ACC112 (cell line): ENCODE results near the gene RBM15B.

ENCODE experiments used
- H2AFZ ChIP-seq: fragments of 200-600 bp; sonication (generic); one replicate; pipeline ENCODE4 v1.6.0; 2017; ENCODE audit warnings: antibody characterized with exemption, low read length; ENCODE audit not compliant: unreplicated experiment
- H3K27ac ChIP-seq: fragments of 200-600 bp; sonication (generic); 2 replicates; pipeline ENCODE4 v1.5.1; 2014; ENCODE audit warnings: low read depth, mild to moderate bottlenecking, antibody characterized with exemption, low read length, moderate library complexity
- H3K27me3 ChIP-seq: fragments of 200-600 bp; sonication (generic); 2 replicates; pipeline ENCODE4 v1.6.1; 2014; ENCODE audit warnings: mild to moderate bottlenecking, antibody characterized with exemption, low read length, moderate library complexity, mixed read lengths; ENCODE audit not compliant: insufficient read depth
- H3K36me3 ChIP-seq: fragments of 200-600 bp; sonication (generic); 2 replicates; pipeline ENCODE4 v1.6.1; 2016; ENCODE audit warnings: mild to moderate bottlenecking, antibody characterized with exemption, low read length, moderate library complexity, mixed read lengths; ENCODE audit not compliant: insufficient read depth
- H3K4me1 ChIP-seq: fragments of 200-600 bp; sonication (generic); one replicate; pipeline ENCODE4 v1.6.1; 2016; ENCODE audit warnings: low read length, mixed read lengths; ENCODE audit not compliant: insufficient read depth, unreplicated experiment, control insufficient read depth
- H3K4me3 ChIP-seq: fragments of 200-600 bp; sonication (generic); 2 replicates; pipeline ENCODE4 v1.5.1; 2014; ENCODE audit warnings: mild to moderate bottlenecking, low read depth, low read length
- H3K79me2 ChIP-seq: fragments of 200-600 bp; sonication (generic); one replicate; pipeline ENCODE4 v1.6.0; 2016; ENCODE audit warnings: low read length; ENCODE audit not compliant: control insufficient read depth, unreplicated experiment, insufficient read depth

Gene RBM15B

GRCh38 chr3:51408813-51409212, 17.7 kb downstream of the RBM15B start:
- Histone ChIP-seq H3K36me3 (peaks cover 8% of the 10 kb centered on the region), H3K4me3 (no peak overlapping the region), H3K27ac (no peak overlapping the region), H2AFZ (no peak overlapping the region), H3K4me1 (no peaks in the 10 kb centered on the region), H3K79me2 (no peaks in the 10 kb centered on the region), H3K27me3 (no peaks in the 10 kb centered on the region)

DNA sequence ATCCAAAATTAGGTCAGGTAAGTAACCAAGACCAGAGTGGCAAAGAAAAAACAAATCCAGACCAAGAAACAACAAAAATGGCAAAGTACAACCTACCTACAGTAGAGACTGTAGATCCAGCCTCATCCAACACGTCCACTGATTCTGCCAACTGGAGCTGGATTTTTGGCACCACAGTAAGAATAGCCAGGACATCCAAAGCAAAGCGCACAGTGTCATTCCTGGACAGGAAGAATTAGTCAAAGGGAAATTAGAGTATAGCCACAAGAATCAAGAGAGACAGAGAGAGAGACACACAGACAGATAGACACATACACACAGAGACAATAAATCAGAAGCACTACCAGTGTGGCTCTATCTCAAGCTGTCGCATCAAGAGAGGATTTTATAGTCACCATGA, 31.1 kb downstream of the RBM15B start:
- Histone ChIP-seq H3K4me1 (no peaks in the 10 kb centered on the region), H3K27me3 (no peaks in the 10 kb centered on the region), H3K4me3 (no peak overlapping the region), H3K79me2 (no peaks in the 10 kb centered on the region), H2AFZ (no peak overlapping the region), H3K36me3 (peaks cover under 1% of the 10 kb centered on the region; the same call in 1 of the 2 replicates), H3K27ac (no peak overlapping the region)

GRCh38 chr3:51426921-51427320, 35.8 kb downstream of the RBM15B start:
- Histone ChIP-seq H3K4me1 (no peaks in the 10 kb centered on the region), H3K36me3 (peaks cover 8% of the 10 kb centered on the region), H3K79me2 (no peaks in the 10 kb centered on the region), H3K4me3 (no peak overlapping the region), H3K27me3 (no peaks in the 10 kb centered on the region), H3K27ac (no peak overlapping the region), H2AFZ (no peak overlapping the region)

GRCh38 chr3:51429138-51429537, 38.1 kb downstream of the RBM15B start:
- no peak overlapping the region for H3K27ac ChIP-seq
- H3K4me1 ChIP-seq = no peaks in the 10 kb centered on the region
- no peak overlapping the region for H3K4me3 ChIP-seq
- no peaks in the 10 kb centered on the region for H3K79me2 ChIP-seq
- H3K27me3 ChIP-seq = no peaks in the 10 kb centered on the region
- H3K36me3 ChIP-seq = peaks cover 8% of the 10 kb centered on the region
- no peak overlapping the region for H2AFZ ChIP-seq

DNA sequence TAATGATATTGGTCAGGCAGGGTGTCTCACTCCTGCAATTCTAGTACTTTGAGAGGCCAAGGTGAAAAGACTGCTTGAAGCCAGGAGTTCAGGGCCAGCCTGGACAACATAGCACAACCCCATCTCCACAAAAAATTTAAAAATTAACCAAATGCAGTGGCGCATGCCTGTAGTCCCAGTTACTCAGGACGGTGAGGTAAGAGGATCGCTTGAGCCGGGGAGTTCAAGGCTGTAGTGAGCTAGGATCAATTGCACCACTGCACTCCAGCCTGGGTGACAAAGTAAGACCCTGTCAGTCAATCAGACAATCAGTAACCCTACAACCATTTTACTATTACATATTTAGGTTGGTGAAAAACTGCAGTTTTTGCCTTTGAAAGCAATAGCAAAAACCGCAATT, 43.0 kb downstream of the RBM15B start:
- no peak overlapping the region for H3K4me3 ChIP-seq
- peaks cover 5% of the 10 kb centered on the region for H3K36me3 ChIP-seq
- no peak overlapping the region for H2AFZ ChIP-seq
- H3K4me1 ChIP-seq = no peaks in the 10 kb centered on the region
- no peaks in the 10 kb centered on the region for H3K27me3 ChIP-seq
- no peak overlapping the region for H3K27ac ChIP-seq
- no peaks in the 10 kb centered on the region for H3K79me2 ChIP-seq

- no peak overlapping the region for H3K4me3 ChIP-seq
- H3K79me2 ChIP-seq = no peaks in the 10 kb centered on the region
- H2AFZ ChIP-seq = no peak overlapping the region
- no peaks in the 10 kb centered on the region for H3K4me1 ChIP-seq
- peaks cover 2% of the 10 kb centered on the region; the same call in 1 of the 2 replicates for H3K36me3 ChIP-seq
- no peaks in the 10 kb centered on the region for H3K27me3 ChIP-seq
- H3K27ac ChIP-seq = no peak overlapping the region
Observed at GRCh38 chr3:51434746-51435327, 43.8 kb downstream of the RBM15B start.

DNA sequence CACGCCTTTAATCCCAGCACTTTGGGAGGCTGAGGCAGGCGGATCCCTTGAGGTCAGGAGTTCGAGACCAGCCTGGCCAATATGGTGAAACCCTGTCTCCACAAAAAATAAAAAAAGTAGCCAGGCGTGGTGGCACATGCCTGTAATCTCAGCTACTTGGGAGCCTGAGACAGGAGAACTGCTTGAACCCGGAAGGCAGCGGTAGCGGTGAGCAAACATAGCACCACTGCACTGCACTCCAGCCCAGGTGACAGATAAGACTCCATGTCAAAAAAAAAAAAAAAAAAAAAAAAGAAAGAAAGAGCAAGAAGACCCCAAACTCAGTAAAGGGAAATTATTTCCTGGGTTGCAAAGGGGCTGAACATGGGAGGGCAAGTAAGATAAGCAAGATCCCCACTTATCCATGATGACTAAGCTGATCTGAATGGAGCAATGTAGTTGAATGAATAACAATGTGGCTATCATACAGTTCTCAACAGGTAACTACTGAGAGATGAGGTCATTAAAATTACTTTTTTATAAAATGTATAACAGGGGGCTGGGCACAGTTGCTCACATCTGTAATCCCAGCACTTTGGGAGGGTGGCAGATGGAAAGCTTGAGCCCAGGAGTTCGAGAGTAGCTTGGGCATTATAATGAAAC, 46.0 kb downstream of the RBM15B start:
- Histone ChIP-seq H3K79me2 (no peaks in the 10 kb centered on the region), H3K27me3 (no peaks in the 10 kb centered on the region), H3K4me3 (no peak overlapping the region), H2AFZ (no peak overlapping the region), H3K27ac (no peak overlapping the region), H3K4me1 (no peaks in the 10 kb centered on the region), H3K36me3 (peaks cover 12% of the 10 kb centered on the region; the same call in 1 of the 2 replicates)

- Histone ChIP-seq H3K36me3 (peaks cover 12% of the 10 kb centered on the region; the same call in 1 of the 2 replicates), H3K27me3 (no peaks in the 10 kb centered on the region), H3K4me1 (no peaks in the 10 kb centered on the region), H2AFZ (no peak overlapping the region), H3K4me3 (no peak overlapping the region), H3K27ac (no peak overlapping the region), H3K79me2 (no peaks in the 10 kb centered on the region)
Observed at GRCh38 chr3:51441282-51442030, 50.4 kb downstream of the RBM15B start.

GRCh38 chr3:51445544-51446280, 54.6 kb downstream of the RBM15B start:
- H3K36me3 ChIP-seq = peaks cover 15% of the 10 kb centered on the region
- H3K79me2 ChIP-seq = peaks cover 7% of the 10 kb centered on the region
- no peak overlapping the region for H2AFZ ChIP-seq
- no peaks in the 10 kb centered on the region for H3K4me1 ChIP-seq
- H3K4me3 ChIP-seq = no peak overlapping the region
- no peak overlapping the region for H3K27ac ChIP-seq
- H3K27me3 ChIP-seq = no peaks in the 10 kb centered on the region
